Jurkat, Clone E6-1 (cell line): ENCODE data around the gene ETS1.
"Not testable (repeated sequence)": the region's sequence is repeated elsewhere in the genome, so short reads cannot be mapped to it uniquely, and the experiment has no call there.

Experiments used
- DNase-seq: peaks from one replicate; pipeline ENCODE4 v3.0.0-alpha.2; 2011; ENCODE audit warnings: low read depth, low spot score
- H3K4me3 ChIP-seq: 2 replicates; pipeline ENCODE4 v1.5.1; 2011; ENCODE audit warnings: mild to moderate bottlenecking, low read length, control low read depth, moderate library complexity

Gene ETS1

GRCh38 chr11:128464878-128465450 lies 122.4 kb downstream of the ETS1 start:
- no peak overlapping the region for H3K4me3 ChIP-seq
- no peak for DNase-seq

- H3K4me3 ChIP-seq: no peak overlapping the region
- no peak for DNase-seq
Observed at GRCh38 chr11:128463979-128464378, 123.4 kb downstream of the ETS1 start.

- DNase-seq: no peak
- no peak overlapping the region for H3K4me3 ChIP-seq
Observed at GRCh38 chr11:128463371-128463829, 124.0 kb downstream of the ETS1 start.

GRCh38 chr11:128462922-128463321 lies 124.4 kb downstream of the ETS1 start:
- DNase-seq: no peak
- H3K4me3 ChIP-seq: no peak overlapping the region

GRCh38 chr11:128462189-128462588 lies 125.2 kb downstream of the ETS1 start:
- DNase-seq: no peak
- H3K4me3 ChIP-seq: no peak overlapping the region

GRCh38 chr11:128458321-128458720 lies 129.0 kb downstream of the ETS1 start:
- H3K4me3 ChIP-seq: no peak overlapping the region
- no peak for DNase-seq

- no peak for DNase-seq
- no peak overlapping the region for H3K4me3 ChIP-seq
Observed at GRCh38 chr11:128457874-128458273, 129.5 kb downstream of the ETS1 start.

- DNase-seq: no peak
- no peak overlapping the region for H3K4me3 ChIP-seq
Observed at GRCh38 chr11:128456566-128457268, 130.6 kb downstream of the ETS1 start.

- no peak for DNase-seq
- H3K4me3 ChIP-seq: no peak overlapping the region
Observed at GRCh38 chr11:128455766-128456165, 131.6 kb downstream of the ETS1 start.

GRCh38 chr11:128453444-128454336 lies 133.7 kb downstream of the ETS1 start:
- no peak for DNase-seq
- no peak overlapping the region for H3K4me3 ChIP-seq

GRCh38 chr11:128451652-128452470 lies 135.5 kb downstream of the ETS1 start:
- H3K4me3 ChIP-seq: no peak overlapping the region
- no peak for DNase-seq

GRCh38 chr11:128450882-128451651 lies 136.3 kb downstream of the ETS1 start:
- H3K4me3 ChIP-seq: no peak overlapping the region
- no peak for DNase-seq

- not testable (repeated sequence) for H3K4me3 ChIP-seq, DNase-seq
Observed at GRCh38 chr11:128450425-128450824, 136.9 kb downstream of the ETS1 start.

- no peak for DNase-seq
Observed at GRCh38 chr11:128448981-128449713, 138.2 kb downstream of the ETS1 start.

GRCh38 chr11:128448200-128448886 lies 139.0 kb downstream of the ETS1 start:
- DNase-seq: no peak
- H3K4me3 ChIP-seq: no peak overlapping the region

More at GRCh38 chr11:128448981-128449713, 138.2 kb downstream of the ETS1 start:
- no peak overlapping the region for H3K4me3 ChIP-seq

- no peak for DNase-seq
- no peak overlapping the region for H3K4me3 ChIP-seq
Observed at GRCh38 chr11:128447233-128447632, 140.1 kb downstream of the ETS1 start.

- DNase-seq: not testable (repeated sequence)
Observed at GRCh38 chr11:128445921-128446320, 141.4 kb downstream of the ETS1 start.

More at GRCh38 chr11:128445921-128446320, 141.4 kb downstream of the ETS1 start:
- not testable (repeated sequence) for H3K4me3 ChIP-seq
